HG03066 (cell line): ENCODE measurements around the gene RETREG3.
"Not testable (repeated sequence)": the region's sequence is repeated elsewhere in the genome, so short reads cannot be mapped to it uniquely, and the experiment has no call there.

Experiments
- ATAC-seq: cut with Tn5 transposase; IDR thresholded peaks from one replicate; pipeline ENCODE4 v1.9.1; 2021; ENCODE audit warnings: low read depth; ENCODE audit not compliant: unreplicated experiment

The RETREG3 gene

GRCh38 chr17:42609182-42609813 is at the start of gene RETREG3, which contains the start of gene TUBG1:
Gene RETREG3 (minus strand): TSS chr17:42609374. CDS start chr17:42609324, 50 bp downstream.
Gene TUBG1 (plus strand): TSS chr17:42609683. CDS start chr17:42609738, 55 bp downstream.
- ATAC-seq: peak; percentile 78

GRCh38 chr17:42657824-42658588 is 48.8 kb upstream of the RETREG3 start:
- no peak for ATAC-seq

GRCh38 chr17:42655528-42655927 is 46.4 kb upstream of the RETREG3 start:
- no peak for ATAC-seq

- no peak for ATAC-seq
Measured at GRCh38 chr17:42653179-42654124, 44.3 kb upstream of the RETREG3 start.

GRCh38 chr17:42651392-42651791 is 42.2 kb upstream of the RETREG3 start:
- ATAC-seq: no peak

- ATAC-seq: no peak
Measured at GRCh38 chr17:42647778-42648177, 38.6 kb upstream of the RETREG3 start.

- ATAC-seq: no peak
Measured at GRCh38 chr17:42642336-42642735, 33.2 kb upstream of the RETREG3 start.

GRCh38 chr17:42640121-42640520 is 30.9 kb upstream of the RETREG3 start:
- no peak for ATAC-seq

- no peak for ATAC-seq
Measured at GRCh38 chr17:42639525-42640113, 30.4 kb upstream of the RETREG3 start.

- no peak for ATAC-seq
Measured at GRCh38 chr17:42632949-42633444, 23.8 kb upstream of the RETREG3 start.

GRCh38 chr17:42629411-42630009 is 20.3 kb upstream of the RETREG3 start:
- ATAC-seq: no peak

GRCh38 chr17:42627032-42627764 is 18.0 kb upstream of the RETREG3 start:
- not testable (repeated sequence) for ATAC-seq

GRCh38 chr17:42623732-42624596 is 14.8 kb upstream of the RETREG3 start:
- ATAC-seq: no peak

GRCh38 chr17:42623271-42623670 is 14.1 kb upstream of the RETREG3 start:
- ATAC-seq: no peak

GRCh38 chr17:42621987-42622386 is 12.8 kb upstream of the RETREG3 start:
- ATAC-seq: not testable (repeated sequence)

GRCh38 chr17:42618442-42619150 is 9.4 kb upstream of the RETREG3 start:
- peak; percentile 85 for ATAC-seq

GRCh38 chr17:42617956-42618431 is 8.8 kb upstream of the RETREG3 start:
- ATAC-seq: no peak
